ENCODE data around the gene EFEMP1. TPM values are rescaled to one million over a fixed set of nuclear protein-coding genes. Genes with fewer than 3 reads are reported as not detected.

Gene EFEMP1
- total and polyA plus RNA-seq, 9 of the 15 experiments (the other 6 are each of a cell fraction or from before 2014, with no cell fraction given): 0.05 to 6.2 (median 0.22) TPM

GRCh38 chr2:55929476-55929875 is 5.9 kb upstream of the EFEMP1 start (continued):
- TF ChIP-seq ZNF140 (CRISPR knock-in tag; IDR thresholded peaks at IDR 0.05): no peak
- no peak for TF ChIP-seq NR0B1 (IDR thresholded peaks at IDR 0.05; ENCODE audit: partially characterized antibody)

GRCh38 chr2:55926974-55927373 is 3.4 kb upstream of the EFEMP1 start:
- H3K9ac ChIP-seq (ENCODE audit: insufficient read depth in 1 of 2, low read depth in 2 of 2, low read length in 2 of 2): no peak overlapping the region
- H3K27me3 ChIP-seq (ENCODE audit: control insufficient read depth in 2 of 2, insufficient read depth in 2 of 2, low read length in 2 of 2): peaks cover 4 to 15% of the 10 kb centered on the region in 2 experiments; a peak in 2 of 5 replicates
- no peaks in the 10 kb centered on the region for H3K36me3 ChIP-seq (ENCODE audit: control insufficient read depth, insufficient read depth, low read length)
- no peak overlapping the region for H3K27ac ChIP-seq (ENCODE audit: extremely low read depth, low read depth, low read length)
- no peaks in the 10 kb centered on the region for H4K20me1 ChIP-seq (replicated peaks; ENCODE audit: control insufficient read depth, insufficient read depth, low read length)
- no TSS peak for BruUV-seq (replicated peaks)
- no peak for DNase-seq (ENCODE audit: extremely low read depth in 1 of 4, low spot score in 3 of 4)
- CTCF ChIA-PET (ENCODE audit: low intra/inter-chr PET ratio): no interaction called here
- no peak overlapping the region for H2AFZ ChIP-seq (ENCODE audit: low read depth, low read length)
- H3K4me1 ChIP-seq (replicated peaks in 1 of 2; ENCODE audit: control insufficient read depth in 2 of 2, insufficient read depth in 2 of 2, low read length in 2 of 2): peaks cover 3 to 10% of the 10 kb centered on the region in 2 experiments; a peak in 3 of 5 replicates
- H3K9me1 ChIP-seq (ENCODE audit: control insufficient read depth, insufficient read depth, low read length): no peaks in the 10 kb centered on the region
- POLR2A ChIA-PET: no interaction called here
- H3K4me2 ChIP-seq (ENCODE audit: insufficient read depth, low read length): no peak overlapping the region
- TF ChIP-seq KHSRP (IDR thresholded peaks at IDR 0.05): no peak
- no peak for TF ChIP-seq ZBTB34 (CRISPR knock-in tag; IDR thresholded peaks at IDR 0.05)
- TF ChIP-seq SREBF2 (CRISPR knock-in tag; IDR thresholded peaks at IDR 0.05): no peak
- no peak for TF ChIP-seq SOX6 (IDR thresholded peaks at IDR 0.05)
- no peak for TF ChIP-seq PML (IDR thresholded peaks at IDR 0.05; ENCODE audit: low read length)
- no peak for TF ChIP-seq ZNF408 (CRISPR knock-in tag; IDR thresholded peaks at IDR 0.05; ENCODE audit: low read depth)
- TF ChIP-seq SMARCA5 (IDR thresholded peaks at IDR 0.05): no peak
- peak; percentile 64 for TF ChIP-seq CEBPB (tag; IDR thresholded peaks at IDR 0.05)
- TF ChIP-seq ZNF174 (CRISPR knock-in tag; IDR thresholded peaks at IDR 0.05): no peak
- no peak for TF ChIP-seq ZZZ3 (IDR thresholded peaks at IDR 0.05)
- TF ChIP-seq TGIF2 (CRISPR knock-in tag; IDR thresholded peaks at IDR 0.05): no peak
- no peak for TF ChIP-seq CEBPG (CRISPR knock-in tag; IDR thresholded peaks at IDR 0.05)
- TF ChIP-seq CEBPG (tag; conservative IDR thresholded peaks at IDR 0.05 in 1 of 2, IDR thresholded peaks at IDR 0.05 in 1 of 2): peak in 1 of 2 experiments; percentile 46; a peak in 2 of 4 replicates
- no peak for TF ChIP-seq NR1H2 (CRISPR knock-in tag; IDR thresholded peaks at IDR 0.05)
- no peaks in the 10 kb centered on the region for H3K79me2 ChIP-seq (ENCODE audit: control insufficient read depth, insufficient read depth, low read length)
- intact Hi-C loops (cut with micrococcal nuclease) (no loop called here), in situ Hi-C loops (cut with MboI) (no loop called here)
- no peaks in the 10 kb centered on the region for H3K9me3 ChIP-seq (replicated peaks; ENCODE audit: control insufficient read depth, insufficient read depth, low read depth, low read length)
- H3K4me3 ChIP-seq: no peak overlapping the region
- FAIRE-seq: no peak
- no peak for ATAC-seq
- 0% methylated on average over 1 of the region's 1 CpG for WGBS (ENCODE audit: insufficient coverage, low coverage, missing lambda C conversion rate)

All from K562 (cell line).